UCSD-AML1 (cell line): Measurements from ENCODE around the gene HCLS1.
"Not testable (repeated sequence)": the region's sequence is repeated elsewhere in the genome, so short reads cannot be mapped to it uniquely, and the experiment has no call there.

ENCODE experiments used
- DNase-seq: peaks from one replicate; lab custom pipeline; 2025; ENCODE audit not compliant: unreplicated experiment; lab: John Stamatoyannopoulos, UW

The HCLS1 gene

DNA sequence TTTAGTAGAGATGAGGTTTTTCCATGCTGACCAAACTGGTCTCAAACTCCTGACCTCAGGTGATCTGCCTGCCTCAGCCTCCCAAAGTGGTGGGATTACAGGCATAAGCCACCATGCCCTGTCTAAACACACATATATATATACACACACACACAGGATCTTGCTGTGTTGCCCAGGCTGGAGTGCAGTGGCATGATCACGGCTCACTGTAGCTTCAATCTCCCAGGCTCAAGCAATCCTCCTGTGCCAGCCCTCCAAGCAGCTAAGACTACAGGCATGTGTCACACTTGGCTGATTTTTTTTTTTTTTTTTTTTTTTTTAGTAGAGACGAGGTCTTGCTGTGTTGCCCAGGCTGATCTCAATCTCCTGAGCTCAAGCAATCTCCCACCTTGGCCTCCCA, 60.8 kb downstream of the HCLS1 start:
- DNase-seq, result not testable (repeated sequence)

- DNase-seq, result no peak
Measured at GRCh38 chr3:121598564-121598963, 62.1 kb downstream of the HCLS1 start.

GRCh38 chr3:121595765-121596406, 64.8 kb downstream of the HCLS1 start:
- DNase-seq, result no peak

- no peak for DNase-seq
Measured at GRCh38 chr3:121594850-121595249, 65.9 kb downstream of the HCLS1 start.

GRCh38 chr3:121593806-121594205, 66.9 kb downstream of the HCLS1 start:
- DNase-seq, result not testable (repeated sequence)

GRCh38 chr3:121592856-121593702, 67.6 kb downstream of the HCLS1 start, which contains the start of gene FBXO40:
Gene FBXO40, plus strand, starts transcription at chr3:121593379. Its CDS starts 27,197 bp downstream, at chr3:121620576.
- no peak for DNase-seq

DNA sequence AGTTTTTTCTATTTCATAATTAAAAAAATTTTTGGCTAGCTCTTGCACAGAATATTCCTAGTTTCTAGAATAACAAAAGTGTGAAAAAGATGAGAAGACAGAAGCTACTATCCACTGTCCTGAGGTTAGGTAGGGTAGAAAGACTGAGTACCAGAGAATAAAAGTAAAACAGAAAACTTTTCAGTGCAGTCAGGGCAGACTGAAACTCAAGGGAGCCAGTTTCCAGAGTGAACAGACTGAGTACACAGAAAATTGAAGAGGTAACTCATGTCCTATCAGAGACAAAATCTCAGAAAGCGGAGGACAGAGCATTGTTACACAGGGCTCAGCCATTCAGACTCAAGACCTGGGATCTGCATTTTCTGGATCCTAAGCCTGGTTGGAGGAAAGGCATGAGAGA, 76.3 kb downstream of the HCLS1 start:
- DNase-seq, result no peak

DNA sequence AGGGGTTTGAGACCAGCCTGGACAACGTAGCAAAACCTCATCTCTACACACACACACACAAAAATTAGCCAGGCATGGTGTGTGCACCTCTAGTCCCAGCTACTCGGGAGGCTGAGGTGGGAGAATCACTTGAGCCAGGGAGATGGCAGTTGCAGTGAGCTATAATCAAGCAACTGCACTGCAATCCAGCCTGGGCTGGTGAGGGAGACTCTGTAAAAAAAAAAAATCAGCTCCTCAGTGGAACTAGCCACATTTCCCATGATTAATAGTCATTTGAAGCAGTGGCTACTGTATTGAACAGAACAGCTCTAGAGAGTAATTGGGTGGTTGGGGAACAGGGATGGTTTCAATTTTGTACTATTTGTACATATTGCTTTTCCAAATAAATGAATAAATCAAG, 79.0 kb downstream of the HCLS1 start:
- DNase-seq, result no peak
